HG03025 (cell line): ENCODE data around the gene C1QTNF9B.
"Not testable (repeated sequence)": the region's sequence is repeated elsewhere in the genome, so short reads cannot be mapped to it uniquely, and the experiment has no call there.

Source experiments
- ATAC-seq: cut with Tn5 transposase; IDR thresholded peaks from one replicate; pipeline ENCODE4 v1.9.1; 2021; ENCODE audit warnings: mild to moderate bottlenecking, moderate library complexity; ENCODE audit not compliant: unreplicated experiment, low FRiP score

The C1QTNF9B gene

GRCh38 chr13:23898101-23898500 is 799 bp upstream of the C1QTNF9B start:
- ATAC-seq, result no peak

GRCh38 chr13:23894746-23895145 is 2.6 kb downstream of the C1QTNF9B start:
- ATAC-seq, result not testable (repeated sequence)

- not testable (repeated sequence) for ATAC-seq
Observed at GRCh38 chr13:23893791-23894190, 3.5 kb downstream of the C1QTNF9B start.

GRCh38 chr13:23889615-23890607 is 7.4 kb downstream of the C1QTNF9B start:
- ATAC-seq, result peak; percentile 7

- ATAC-seq, result peak; percentile 95
Observed at GRCh38 chr13:23888658-23889614, 8.4 kb downstream of the C1QTNF9B start, which contains the start of gene MIPEP. Gene MIPEP, minus strand, starts transcription at chr13:23889400. Its CDS starts 80 bp downstream, at chr13:23889320.

GRCh38 chr13:23884361-23884760 is 12.9 kb downstream of the C1QTNF9B start:
- not testable (repeated sequence) for ATAC-seq

- no peak for ATAC-seq
Observed at GRCh38 chr13:23883255-23883654, 14.0 kb downstream of the C1QTNF9B start.

- not testable (repeated sequence) for ATAC-seq
Observed at GRCh38 chr13:23881402-23881800, 15.9 kb downstream of the C1QTNF9B start.

GRCh38 chr13:23880493-23881401 is 16.6 kb downstream of the C1QTNF9B start:
- ATAC-seq, result not testable (repeated sequence)

GRCh38 chr13:23877286-23877685 is 20.0 kb downstream of the C1QTNF9B start:
- no peak for ATAC-seq

GRCh38 chr13:23876265-23876664 is 21.0 kb downstream of the C1QTNF9B start:
- ATAC-seq, result no peak

- no peak for ATAC-seq
Observed at GRCh38 chr13:23871616-23872220, 25.6 kb downstream of the C1QTNF9B start.

GRCh38 chr13:23870356-23871140 is 26.8 kb downstream of the C1QTNF9B start:
- ATAC-seq, result no peak

GRCh38 chr13:23868521-23868920 is 28.8 kb downstream of the C1QTNF9B start:
- no peak for ATAC-seq

GRCh38 chr13:23867027-23867491 is 30.2 kb downstream of the C1QTNF9B start:
- no peak for ATAC-seq

GRCh38 chr13:23866420-23867026 is 30.8 kb downstream of the C1QTNF9B start:
- ATAC-seq, result no peak

- ATAC-seq, result no peak
Observed at GRCh38 chr13:23865906-23866305, 31.4 kb downstream of the C1QTNF9B start.

GRCh38 chr13:23865026-23865425 is 32.3 kb downstream of the C1QTNF9B start:
- no peak for ATAC-seq
